Femur (tissue), 1 donor: Measurements from ENCODE around the gene SUSD3.
A peak's percentile ranks its signal among the peaks of the same experiment; 100 is the strongest.

ENCODE experiments used
- DNase-seq: peaks from one replicate; pipeline ENCODE4 v3.0.0-alpha.2; 2017

Gene SUSD3

GRCh38 chr9:93030642-93031628, 27.6 kb upstream of the SUSD3 start:
- DNase-seq: no peak

DNA sequence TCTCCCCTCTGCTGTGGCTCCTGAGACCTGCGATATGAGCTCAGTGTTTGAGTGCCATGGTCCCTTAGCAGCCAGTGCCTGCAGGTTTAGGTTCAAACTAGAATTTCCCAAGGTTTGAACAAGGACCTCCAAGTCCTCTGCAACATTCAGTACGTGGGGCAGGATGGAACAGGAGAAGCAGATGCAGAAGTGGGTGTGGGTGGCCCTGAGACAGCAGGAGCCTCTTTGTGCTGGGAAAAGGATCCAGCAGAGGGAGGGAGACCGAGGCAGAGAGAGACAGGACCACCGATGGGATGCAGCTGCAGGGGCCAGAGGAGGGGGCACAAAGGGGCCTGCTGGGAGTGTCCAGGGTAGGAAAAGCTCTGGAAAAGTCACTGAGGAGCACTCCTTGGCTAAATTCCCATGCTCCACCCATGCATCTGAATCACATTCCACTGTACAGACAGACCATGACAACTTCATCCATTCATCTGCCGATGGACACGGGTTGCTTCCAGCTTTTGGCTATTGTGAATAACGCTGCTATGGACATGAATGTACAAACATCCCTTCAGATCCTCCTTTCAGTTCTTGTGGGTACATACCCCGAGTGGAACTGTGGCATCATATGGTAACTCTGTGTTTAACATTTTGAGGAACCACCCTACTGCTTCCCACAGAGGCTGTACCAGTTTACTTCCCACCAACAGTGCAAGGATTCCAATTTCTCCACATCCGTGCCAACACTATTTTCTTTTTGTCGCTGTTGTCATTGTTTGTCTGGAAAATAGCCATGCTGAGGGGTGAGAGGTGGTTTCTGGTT, 26.7 kb upstream of the SUSD3 start:
- no peak for DNase-seq

GRCh38 chr9:93032545-93032944, 26.0 kb upstream of the SUSD3 start:
- no peak for DNase-seq

DNA sequence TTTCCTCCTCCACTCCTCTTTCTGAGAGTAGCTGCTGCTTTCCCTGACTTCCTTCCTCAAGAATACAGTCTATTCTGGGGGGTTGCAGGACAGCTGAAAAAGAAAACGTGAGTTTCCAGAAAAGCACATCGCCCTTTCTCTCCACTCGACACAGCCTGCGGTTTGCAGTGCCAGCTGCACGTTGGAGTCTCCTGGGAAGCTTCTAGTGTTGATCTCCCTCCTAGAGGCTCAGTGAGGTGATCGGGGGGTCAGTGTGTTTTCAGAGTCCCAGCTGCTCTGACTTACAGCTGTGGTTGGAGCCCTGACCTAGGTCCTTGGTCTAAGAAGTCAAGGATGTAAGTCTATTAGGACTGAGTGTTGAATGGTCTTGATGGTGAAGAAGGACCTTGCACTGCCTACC, 25.0 kb upstream of the SUSD3 start:
- peak; percentile 63 for DNase-seq

DNA sequence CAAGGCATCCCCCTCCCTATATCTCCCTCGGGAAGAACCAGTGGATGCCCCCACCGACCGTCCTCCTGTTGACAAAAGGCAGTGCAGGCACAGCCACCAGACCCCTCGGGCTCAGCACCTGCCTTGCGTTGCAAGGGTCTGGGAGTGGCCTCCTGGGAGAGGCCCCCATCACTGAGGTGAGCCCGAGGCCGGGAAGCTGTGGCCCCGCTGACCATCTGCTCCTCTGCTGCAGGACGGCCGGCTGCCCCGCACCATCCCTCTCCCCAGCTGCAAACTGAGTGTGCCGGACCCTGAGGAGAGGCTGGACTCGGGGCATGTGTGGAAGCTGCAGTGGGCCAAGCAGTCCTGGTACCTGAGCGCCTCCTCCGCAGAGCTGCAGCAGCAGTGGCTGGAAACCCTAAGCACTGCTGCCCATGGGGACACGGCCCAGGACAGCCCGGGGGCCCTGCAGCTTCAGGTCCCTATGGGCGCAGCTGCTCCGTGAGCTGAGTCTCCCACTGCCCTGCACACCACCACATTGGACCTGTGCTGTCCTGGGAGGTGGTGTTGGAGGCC, 23.3 kb upstream of the SUSD3 start:
- DNase-seq: no peak

DNA sequence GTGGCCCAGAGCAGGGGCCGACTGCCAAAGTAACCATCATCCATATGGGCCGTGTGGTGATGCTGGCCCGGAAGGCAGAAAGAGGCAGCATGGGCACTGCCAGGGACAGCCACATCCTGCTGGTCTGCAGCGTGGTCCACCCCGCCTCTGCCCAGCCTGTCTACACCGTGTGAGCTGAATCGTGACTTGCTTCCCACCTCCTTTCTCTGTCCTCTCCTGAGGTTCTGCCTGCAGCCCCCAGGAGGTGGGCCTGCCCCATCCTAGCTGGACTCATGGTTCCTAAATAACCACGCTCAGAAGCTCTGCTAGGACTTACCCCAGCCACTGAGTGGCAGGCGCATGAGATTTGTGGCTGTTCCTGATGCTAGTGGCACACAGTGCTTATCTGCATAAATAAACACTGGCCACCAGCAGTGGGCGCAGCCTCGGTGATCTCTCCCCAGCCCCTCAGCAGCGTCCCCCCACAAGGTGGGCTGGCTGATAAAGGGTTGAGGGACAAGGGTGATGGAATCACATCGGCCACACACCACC, 22.6 kb upstream of the SUSD3 start:
- DNase-seq: no peak

DNA sequence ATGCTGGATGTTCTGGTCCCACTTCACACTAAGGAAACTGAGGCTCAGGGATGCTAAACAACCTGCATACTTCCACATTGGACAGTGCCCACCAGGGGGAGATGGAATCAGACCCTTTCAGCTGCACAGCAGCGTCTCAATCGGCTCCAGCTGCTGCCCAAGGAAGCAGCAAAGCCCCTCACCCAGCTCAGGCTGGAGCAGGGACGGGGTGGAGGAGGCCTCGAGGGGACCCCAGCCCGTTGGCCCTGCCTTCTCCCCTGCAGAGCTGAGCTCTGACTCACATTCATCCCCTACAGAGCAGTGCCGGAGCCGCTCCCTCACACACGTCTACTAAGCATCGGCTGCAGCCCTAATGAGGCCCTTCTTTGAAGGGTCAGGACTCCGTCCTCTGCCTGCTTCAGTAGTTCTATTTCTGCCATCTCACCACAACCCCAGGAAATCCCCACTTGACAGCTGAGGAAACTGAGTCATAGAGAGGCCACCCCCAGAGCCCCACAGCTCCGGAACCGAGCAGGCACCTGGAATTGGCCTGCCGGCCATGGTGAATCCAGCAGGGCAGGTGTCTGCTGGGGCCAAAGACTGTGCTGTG, 21.5 kb upstream of the SUSD3 start:
- DNase-seq: no peak

- DNase-seq: no peak
Measured at GRCh38 chr9:93037476-93037971, 21.0 kb upstream of the SUSD3 start.

DNA sequence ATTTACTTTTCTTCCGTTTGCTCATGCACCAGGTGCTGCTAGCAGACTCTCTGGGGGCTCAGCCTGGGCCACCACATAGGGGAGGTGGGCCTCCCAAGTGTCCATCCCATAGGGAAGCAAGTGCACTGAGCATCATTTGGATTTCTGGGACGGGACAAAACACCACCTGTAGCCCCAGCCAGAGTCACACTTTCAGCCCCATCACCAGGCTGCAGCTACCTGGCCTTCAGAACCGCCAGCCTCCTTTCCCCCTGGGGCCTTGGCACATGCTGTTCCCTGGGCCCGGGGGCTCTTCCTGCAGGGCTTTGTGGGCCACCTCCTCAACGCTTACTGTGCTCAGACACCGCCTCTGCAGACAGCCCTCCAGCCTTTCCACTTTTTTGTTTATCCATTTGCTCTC, 19.6 kb upstream of the SUSD3 start:
- DNase-seq: no peak

DNA sequence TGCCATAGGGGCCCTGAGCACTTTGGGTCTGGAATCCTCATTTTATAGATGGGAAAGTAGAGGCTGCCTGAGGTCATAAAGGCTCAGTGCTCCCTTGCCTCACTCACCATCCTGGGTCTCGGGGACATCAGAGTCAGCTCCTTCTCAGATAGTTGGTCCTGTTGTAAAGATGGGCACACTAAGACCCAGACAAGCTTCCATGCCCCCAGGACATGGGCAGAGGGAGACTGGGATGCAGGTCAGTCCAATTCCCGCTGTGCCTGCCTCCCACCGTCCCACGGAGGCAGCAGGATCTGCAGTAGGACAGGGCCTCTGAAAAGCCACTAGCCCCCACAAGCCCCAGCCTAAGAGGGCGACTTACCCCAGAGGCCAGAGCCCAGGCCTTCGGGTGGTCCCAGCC, 19.0 kb upstream of the SUSD3 start:
- no peak for DNase-seq

DNA sequence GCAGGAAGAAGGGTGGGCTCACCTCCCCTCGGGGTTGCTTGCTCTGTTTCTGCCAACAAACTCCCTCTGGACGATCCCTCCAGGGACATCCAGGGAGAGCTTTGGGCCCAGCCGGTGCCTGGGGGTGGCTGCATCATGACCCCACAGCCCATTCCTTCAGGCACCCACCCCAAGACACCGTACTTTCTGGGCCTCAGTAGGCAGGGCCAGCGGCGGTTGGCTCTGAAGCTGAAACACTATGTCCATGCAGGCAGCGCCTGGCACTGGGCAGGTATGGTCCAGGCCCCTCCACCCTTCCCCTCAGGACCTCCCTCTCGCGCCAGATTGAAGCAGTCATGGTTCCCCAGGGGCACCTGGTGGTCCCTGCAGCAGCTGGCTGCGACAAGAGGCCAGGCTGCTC, 18.5 kb upstream of the SUSD3 start:
- no peak for DNase-seq

DNA sequence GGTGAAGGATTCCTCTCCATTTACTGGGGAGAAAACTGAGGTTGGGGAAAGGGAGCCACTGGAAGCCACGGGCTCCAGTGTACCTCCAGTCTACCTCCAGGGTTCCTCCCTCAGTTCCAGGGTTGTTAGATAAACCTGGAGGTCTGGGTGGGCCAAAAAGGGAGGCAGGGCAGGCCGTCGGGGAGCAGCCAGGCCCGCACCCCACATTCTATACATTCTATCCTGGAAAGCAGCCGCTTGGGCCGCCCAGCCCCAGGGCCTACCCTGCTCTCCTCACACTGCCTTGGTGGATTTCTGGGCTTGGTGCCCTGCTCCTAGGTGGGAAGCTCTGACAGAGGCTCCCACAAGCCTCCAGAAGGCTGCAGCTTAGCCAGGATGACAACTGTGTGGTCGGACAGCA, 18.1 kb upstream of the SUSD3 start:
- DNase-seq: no peak

GRCh38 chr9:93041108-93041802, 17.2 kb upstream of the SUSD3 start:
- no peak for DNase-seq

DNA sequence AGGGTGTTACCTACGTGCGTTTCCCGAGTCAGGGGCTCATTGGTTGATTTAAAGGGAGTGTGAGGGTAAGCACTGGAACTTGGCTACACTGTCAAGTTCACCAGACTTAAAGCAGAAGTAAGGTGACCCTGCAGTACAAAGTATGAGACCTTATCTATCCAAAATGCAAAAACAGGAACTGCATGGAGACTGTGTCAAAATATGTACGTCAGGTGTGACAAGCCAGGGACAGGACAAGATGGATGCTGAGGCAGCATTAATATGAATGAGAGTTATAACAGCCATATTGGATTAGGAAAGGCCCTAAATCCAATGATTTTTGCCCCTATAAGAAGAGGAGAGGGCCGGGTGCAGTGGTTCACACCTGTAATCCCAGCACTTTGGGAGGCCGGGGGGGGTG, 15.4 kb upstream of the SUSD3 start:
- DNase-seq: no peak

DNA sequence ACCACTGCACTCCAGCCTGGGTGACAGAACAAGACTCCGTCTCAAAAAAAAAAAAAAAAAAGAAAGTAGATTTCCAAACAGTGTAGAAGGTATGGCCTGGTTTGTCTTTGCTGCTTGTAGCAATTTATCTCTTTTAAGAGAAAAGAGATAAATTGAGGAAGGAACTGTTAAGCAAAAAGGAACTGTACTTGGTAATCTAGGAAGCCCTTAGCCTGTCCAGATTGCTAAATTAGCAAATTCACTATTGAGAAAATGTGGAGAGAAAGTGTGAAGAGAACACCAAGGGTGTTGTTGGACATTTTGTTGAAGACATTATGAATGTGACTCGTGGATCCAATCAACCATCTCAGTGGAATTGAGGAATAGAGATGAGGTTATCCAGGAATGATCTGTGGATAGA, 13.0 kb upstream of the SUSD3 start:
- no peak for DNase-seq

GRCh38 chr9:93048566-93049448, 9.7 kb upstream of the SUSD3 start:
- DNase-seq: no peak

- DNase-seq: no peak
Measured at GRCh38 chr9:93049491-93049890, 9.0 kb upstream of the SUSD3 start.

- DNase-seq: no peak
Measured at GRCh38 chr9:93050231-93050630, 8.3 kb upstream of the SUSD3 start.

GRCh38 chr9:93051680-93052089, 6.8 kb upstream of the SUSD3 start:
- DNase-seq: peak; percentile 80

GRCh38 chr9:93052791-93053540, 5.5 kb upstream of the SUSD3 start:
- peak; percentile 16 for DNase-seq
